Muscle layer of colon (tissue), 2 donors: Measurements from ENCODE around the gene AIF1.

Experiments used
- H3K27ac ChIP-seq: one replicate; pipeline ENCODE4 v1.7.0; 2013; ENCODE audit warnings: low read depth, mild to moderate bottlenecking, low read length, moderate library complexity
- H3K27me3 ChIP-seq, 2 donors: one replicate each; pipeline ENCODE4 v1.7.0; 2013; ENCODE audit warnings: low read length in 2 of 2, mild to moderate bottlenecking in 2 of 2; ENCODE audit not compliant: insufficient read depth in 2 of 2, control insufficient read depth in 1 of 2
- H3K36me3 ChIP-seq: one replicate; pipeline ENCODE4 v1.7.0; 2013; ENCODE audit warnings: mild to moderate bottlenecking, low read length; ENCODE audit not compliant: insufficient read depth
- H3K4me1 ChIP-seq: one replicate; pipeline ENCODE4 v1.7.0; 2013; ENCODE audit warnings: mild to moderate bottlenecking, low read length; ENCODE audit not compliant: insufficient read depth
- H3K4me3 ChIP-seq, 2 donors: one replicate each; pipeline ENCODE4 v1.7.0; 2013; ENCODE audit warnings: low read length in 2 of 2, low read depth in 1 of 2, mild to moderate bottlenecking in 1 of 2, moderate library complexity in 1 of 2
- H3K9ac ChIP-seq: one replicate; pipeline ENCODE4 v1.7.0; 2013; ENCODE audit warnings: low read length
- H3K9me3 ChIP-seq: one replicate; pipeline ENCODE4 v1.7.0; 2013; ENCODE audit warnings: mild to moderate bottlenecking, low read length
- donor health status: abdominal sarcoma.
- donor health status: Adenocarcinoma of cecum.

Gene AIF1

GRCh38 chr6:31627690-31628287 is 12.8 kb downstream of the AIF1 start:
- Histone ChIP-seq H3K27me3 (no peaks in the 10 kb centered on the region), H3K27ac (no peak overlapping the region), H3K9ac (no peak overlapping the region), H3K4me3 (no peak overlapping the region), H3K9me3 (no peaks in the 10 kb centered on the region), H3K4me1 (peaks cover 2% of the 10 kb centered on the region), H3K36me3 (peaks cover 93% of the 10 kb centered on the region)

- Histone ChIP-seq H3K27me3 (no peaks in the 10 kb centered on the region), H3K36me3 (peaks cover 96% of the 10 kb centered on the region), H3K27ac (no peak overlapping the region), H3K4me3 (no peak overlapping the region), H3K4me1 (no peaks in the 10 kb centered on the region), H3K9me3 (no peaks in the 10 kb centered on the region), H3K9ac (no peak overlapping the region)
These were observed 14.0 kb downstream of the AIF1 start for GRCh38 chr6:31629014-31629413.

DNA sequence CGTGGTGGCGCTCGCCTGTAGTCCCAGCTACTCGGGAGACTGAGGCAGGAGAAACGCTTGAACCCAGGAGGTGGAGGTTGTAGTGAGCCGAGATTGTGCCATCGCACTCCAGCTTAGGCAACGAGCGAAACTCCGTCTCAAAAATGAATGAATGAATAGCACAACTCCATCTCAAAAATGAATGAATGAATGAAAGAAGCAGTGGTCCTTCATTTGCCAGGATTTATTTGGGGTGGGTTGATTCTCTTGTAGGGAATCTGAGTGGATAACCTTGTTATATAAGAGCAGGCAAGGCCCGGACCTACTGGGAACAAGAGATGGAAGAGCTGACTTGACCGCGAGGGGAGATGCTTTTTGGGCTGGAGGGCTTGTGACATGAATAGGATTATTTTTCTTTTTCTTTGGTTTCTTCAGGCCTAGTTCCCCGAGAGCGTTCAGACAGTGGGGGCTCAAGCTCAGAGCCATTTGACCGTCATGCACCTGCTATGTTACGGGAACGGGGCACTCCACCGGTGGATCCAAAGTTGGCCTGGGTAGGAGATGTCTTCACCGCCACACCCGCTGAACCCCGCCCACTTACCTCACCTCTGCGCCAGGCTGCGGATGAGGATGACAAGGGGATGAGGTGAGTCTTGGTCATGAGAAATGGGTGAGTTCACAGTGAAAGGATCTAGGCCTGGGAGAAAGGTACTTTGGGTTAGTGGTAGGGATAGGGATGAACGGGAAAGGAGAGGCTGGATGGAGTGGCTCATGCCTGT is 15.3 kb downstream of the AIF1 start:
- H3K27ac ChIP-seq = no peak overlapping the region
- H3K9ac ChIP-seq = no peak overlapping the region
- H3K9me3 ChIP-seq = no peaks in the 10 kb centered on the region
- no peaks in the 10 kb centered on the region for H3K27me3 ChIP-seq
- H3K4me1 ChIP-seq = no peaks in the 10 kb centered on the region
- no peak overlapping the region for H3K4me3 ChIP-seq
- peaks cover 96% of the 10 kb centered on the region for H3K36me3 ChIP-seq

- H3K9ac ChIP-seq = no peak overlapping the region
- H3K9me3 ChIP-seq = no peaks in the 10 kb centered on the region
- no peak overlapping the region for H3K27ac ChIP-seq
- no peaks in the 10 kb centered on the region for H3K27me3 ChIP-seq
- no peaks in the 10 kb centered on the region for H3K4me1 ChIP-seq
- H3K4me3 ChIP-seq = no peak overlapping the region
- H3K36me3 ChIP-seq = peaks cover 96% of the 10 kb centered on the region
These were observed 16.2 kb downstream of the AIF1 start for GRCh38 chr6:31631209-31631608.

DNA sequence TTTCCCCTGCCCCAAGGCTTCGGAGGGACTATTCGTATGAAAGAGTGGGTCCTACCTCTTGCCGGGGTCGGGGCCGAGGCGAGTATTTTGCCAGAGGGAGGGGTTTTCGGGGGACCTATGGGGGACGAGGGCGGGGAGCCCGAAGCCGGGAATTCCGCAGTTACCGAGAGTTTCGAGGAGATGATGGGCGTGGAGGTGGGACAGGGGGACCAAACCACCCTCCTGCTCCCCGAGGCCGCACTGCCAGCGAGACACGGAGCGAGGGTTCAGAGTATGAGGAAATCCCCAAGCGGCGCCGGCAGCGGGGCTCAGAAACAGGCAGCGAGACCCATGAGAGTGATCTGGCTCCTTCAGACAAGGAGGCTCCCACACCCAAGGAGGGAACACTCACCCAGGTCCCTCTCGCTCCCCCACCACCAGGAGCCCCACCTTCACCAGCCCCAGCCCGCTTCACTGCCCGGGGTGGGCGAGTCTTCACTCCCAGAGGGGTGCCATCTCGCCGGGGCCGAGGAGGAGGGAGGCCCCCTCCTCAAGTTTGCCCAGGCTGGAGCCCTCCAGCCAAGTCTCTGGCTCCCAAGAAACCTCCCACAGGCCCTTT is 16.7 kb downstream of the AIF1 start:
- peaks cover 96% of the 10 kb centered on the region for H3K36me3 ChIP-seq
- H3K27ac ChIP-seq = no peak overlapping the region
- H3K9me3 ChIP-seq = no peaks in the 10 kb centered on the region
- no peak overlapping the region for H3K4me3 ChIP-seq
- no peaks in the 10 kb centered on the region for H3K27me3 ChIP-seq
- no peaks in the 10 kb centered on the region for H3K4me1 ChIP-seq
- no peak overlapping the region for H3K9ac ChIP-seq

GRCh38 chr6:31632279-31632946 is 17.4 kb downstream of the AIF1 start:
- Histone ChIP-seq H3K9me3 (no peaks in the 10 kb centered on the region), H3K9ac (no peak overlapping the region), H3K36me3 (peaks cover 96% of the 10 kb centered on the region), H3K27me3 (no peaks in the 10 kb centered on the region), H3K4me1 (no peaks in the 10 kb centered on the region), H3K27ac (no peak overlapping the region), H3K4me3 (no peak overlapping the region)

- Histone ChIP-seq H3K9ac (no peak overlapping the region), H3K36me3 (peaks cover 93% of the 10 kb centered on the region), H3K27ac (no peak overlapping the region), H3K27me3 (no peaks in the 10 kb centered on the region), H3K4me1 (no peaks in the 10 kb centered on the region), H3K9me3 (no peaks in the 10 kb centered on the region), H3K4me3 (no peak overlapping the region)
These were observed 18.4 kb downstream of the AIF1 start for GRCh38 chr6:31633447-31633846.

- H3K4me3 ChIP-seq = no peak overlapping the region
- peaks cover 92% of the 10 kb centered on the region for H3K36me3 ChIP-seq
- H3K9me3 ChIP-seq = no peaks in the 10 kb centered on the region
- H3K27ac ChIP-seq = no peak overlapping the region
- H3K4me1 ChIP-seq = no peaks in the 10 kb centered on the region
- no peak overlapping the region for H3K9ac ChIP-seq
- no peaks in the 10 kb centered on the region for H3K27me3 ChIP-seq
These were observed 19.1 kb downstream of the AIF1 start for GRCh38 chr6:31634131-31634530.

DNA sequence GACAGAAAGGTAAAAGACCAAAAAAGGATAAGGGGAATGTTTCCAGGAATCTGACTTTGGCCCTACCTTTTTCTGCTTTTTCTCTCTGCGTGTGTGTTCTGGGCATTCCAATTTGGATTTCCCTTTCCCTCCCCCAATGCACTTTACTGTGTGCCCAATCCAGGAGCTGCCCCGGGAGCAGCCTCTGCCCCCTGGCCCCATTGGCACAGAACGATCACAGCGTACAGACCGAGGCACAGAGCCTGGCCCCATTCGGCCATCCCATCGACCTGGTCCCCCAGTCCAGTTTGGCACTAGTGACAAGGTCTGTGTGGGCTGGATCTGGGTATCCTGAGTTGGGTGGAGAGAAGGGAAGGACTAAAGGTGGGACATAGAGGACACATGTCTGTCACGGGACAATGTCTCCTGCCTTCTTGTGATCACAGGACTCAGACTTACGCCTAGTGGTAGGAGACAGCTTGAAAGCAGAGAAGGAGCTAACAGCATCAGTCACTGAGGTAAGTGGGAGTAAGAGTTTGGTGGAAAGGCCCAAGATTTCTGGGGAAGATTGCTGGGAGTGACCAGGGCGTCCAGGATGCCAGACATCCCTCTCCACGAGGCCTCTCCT is 20.0 kb downstream of the AIF1 start:
- Histone ChIP-seq H3K27me3 (no peaks in the 10 kb centered on the region), H3K27ac (no peak overlapping the region), H3K9me3 (no peaks in the 10 kb centered on the region), H3K9ac (no peak overlapping the region), H3K4me1 (no peaks in the 10 kb centered on the region), H3K4me3 (no peak overlapping the region), H3K36me3 (peaks cover 90% of the 10 kb centered on the region)

GRCh38 chr6:31636698-31637596 is 21.9 kb downstream of the AIF1 start:
- no peaks in the 10 kb centered on the region for H3K27me3 ChIP-seq
- no peak overlapping the region for H3K4me3 ChIP-seq
- no peak overlapping the region for H3K9ac ChIP-seq
- peaks cover 91% of the 10 kb centered on the region for H3K36me3 ChIP-seq
- no peaks in the 10 kb centered on the region for H3K4me1 ChIP-seq
- H3K27ac ChIP-seq = no peak overlapping the region
- no peaks in the 10 kb centered on the region for H3K9me3 ChIP-seq
